IMR-90 (cell line): ENCODE data around the gene SLC37A1. TPM values are rescaled to one million over a fixed set of nuclear protein-coding genes. Genes with fewer than 3 reads are reported as not detected.

ENCODE experiments used
- ATAC-seq: fragments of 200-7000 bp; cut with Tn5 transposase; 2 replicates; pipeline ENCODE4 v1.9.1; 2020; ENCODE audit warnings: low read depth, mild to moderate bottlenecking, moderate library complexity
- BruUV-seq: library from RNA; stranded (reverse); fragments of 400-500 nt; replicated peaks from 2 replicates; lab custom pipeline; 2021; lab: Mats Ljungman, UMichigan
- CTCF ChIA-PET: fragments of 300-600 bp; formaldehyde crosslinking; extraction: SDS; loops from one replicate; lab custom pipeline; 2021; ENCODE audit warnings: antibody characterized with exemption; lab: Yijun Ruan, JAX
- POLR2A ChIA-PET: fragments of 300-600 bp; sonication (Branson Sonifier 250); formaldehyde crosslinking; loops from one replicate; lab custom pipeline; 2022; ENCODE audit warnings: antibody characterized with exemption; ENCODE audit not compliant: unreplicated experiment; lab: Charles Lee
- DNase-seq: peaks from one replicate; pipeline ENCODE4 v3.0.0; 2013
- H2AFZ ChIP-seq: replicated peaks from 2 replicates; pipeline ENCODE3; 2013; ENCODE audit warnings: low read length, mild to moderate bottlenecking; ENCODE audit not compliant: poor library complexity
- H2AK5ac ChIP-seq: 2 replicates; pipeline ENCODE4 v1.6.1; 2013; ENCODE audit warnings: low read depth, low read length, inconsistent platforms
- H2AK9ac ChIP-seq: replicated peaks from 2 replicates; pipeline ENCODE3; 2013; ENCODE audit warnings: mild to moderate bottlenecking, low read depth, low read length, moderate library complexity; ENCODE audit not compliant: poor library complexity
- H2BK120ac ChIP-seq: 2 replicates; pipeline ENCODE4 v1.6.1; 2013; ENCODE audit warnings: low read depth, low read length, inconsistent platforms
- H2BK15ac ChIP-seq: 3 replicates; pipeline ENCODE4 v1.6.1; 2013; ENCODE audit warnings: low read depth, low read length, inconsistent platforms
- H2BK20ac ChIP-seq: 2 replicates; pipeline ENCODE4 v1.6.1; 2013; ENCODE audit warnings: low read depth, mild to moderate bottlenecking, inconsistent platforms, low read length, moderate library complexity
- H2BK5ac ChIP-seq: 2 replicates; pipeline ENCODE4 v1.6.1; 2013; ENCODE audit warnings: mild to moderate bottlenecking, low read depth, low read length, inconsistent platforms; ENCODE audit not compliant: poor library complexity, severe bottlenecking
- H3K14ac ChIP-seq: replicated peaks from 2 replicates; pipeline ENCODE4 v1.6.1; 2013; ENCODE audit warnings: low read depth, low read length, inconsistent platforms
- H3K18ac ChIP-seq: 2 replicates; pipeline ENCODE4 v1.6.1; 2013; ENCODE audit warnings: low read depth, low read length, control low read depth
- H3K23ac ChIP-seq: 2 replicates; pipeline ENCODE4 v1.6.1; 2013; ENCODE audit warnings: low read depth, low read length, inconsistent platforms
- H3K27ac ChIP-seq: 2 replicates; pipeline ENCODE4 v1.5.1; 2013; ENCODE audit warnings: mild to moderate bottlenecking, control low read depth, low read length; ENCODE audit not compliant: insufficient read depth
- H3K27me3 ChIP-seq: 2 replicates; pipeline ENCODE4 v1.6.1; 2013; ENCODE audit warnings: low read length; ENCODE audit not compliant: control insufficient read depth, insufficient read depth
- H3K36me3 ChIP-seq: 2 replicates; pipeline ENCODE4 v1.6.1; 2013; ENCODE audit warnings: low read length, mixed read lengths; ENCODE audit not compliant: control insufficient read depth, insufficient read depth
- H3K4ac ChIP-seq: 2 replicates; pipeline ENCODE4 v1.6.1; 2013; ENCODE audit warnings: low read depth, low read length, inconsistent platforms
- H3K4me1 ChIP-seq: 2 replicates; pipeline ENCODE4 v1.6.1; 2013; ENCODE audit warnings: low read length, mixed read lengths; ENCODE audit not compliant: control insufficient read depth, insufficient read depth
- H3K4me2 ChIP-seq: 2 replicates; pipeline ENCODE4 v1.6.1; 2013; ENCODE audit warnings: low read depth, mild to moderate bottlenecking, control low read depth, low read length, moderate library complexity
- H3K4me3 ChIP-seq: 2 replicates; pipeline ENCODE4 v1.5.1; 2013; ENCODE audit warnings: low read depth, mild to moderate bottlenecking, control low read depth, low read length, moderate library complexity; ENCODE audit not compliant: insufficient read depth
- H3K56ac ChIP-seq: 2 replicates; pipeline ENCODE4 v1.6.1; 2013; ENCODE audit warnings: low read length, inconsistent platforms; ENCODE audit not compliant: insufficient read depth; ENCODE audit errors: extremely low read depth
- H3K79me1 ChIP-seq, 2 experiments: 2 replicates each; pipeline ENCODE4 v1.6.1; 2013; ENCODE audit warnings: low read length in 2 of 2, inconsistent platforms in 1 of 2, low read depth in 1 of 2
- H3K9ac ChIP-seq: 2 replicates; pipeline ENCODE4 v1.6.1; 2013; ENCODE audit warnings: low read depth, low read length, control low read depth
- H3K9me1 ChIP-seq: 2 replicates; pipeline ENCODE4 v1.6.1; 2013; ENCODE audit warnings: low read length, inconsistent platforms; ENCODE audit not compliant: insufficient read depth
- H3K9me3 ChIP-seq: 2 replicates; pipeline ENCODE4 v1.6.1; 2013; ENCODE audit warnings: low read length; ENCODE audit not compliant: control insufficient read depth, insufficient read depth
- H4K20me1 ChIP-seq: 2 replicates; pipeline ENCODE4 v1.6.1; 2013; ENCODE audit warnings: low read length, inconsistent platforms; ENCODE audit not compliant: insufficient read depth
- H4K5ac ChIP-seq: 2 replicates; pipeline ENCODE4 v1.6.1; 2013; ENCODE audit warnings: mild to moderate bottlenecking, low read depth, low read length, control low read depth
- H4K8ac ChIP-seq, 2 experiments: 2 replicates each; pipeline ENCODE4 v1.6.1; 2013; ENCODE audit warnings: low read depth in 2 of 2, low read length in 2 of 2, control low read depth in 1 of 2, inconsistent platforms in 1 of 2
- H4K91ac ChIP-seq: 2 replicates; pipeline ENCODE4 v1.6.1; 2013; ENCODE audit warnings: low read depth, low read length, inconsistent platforms; ENCODE audit not compliant: insufficient read depth
- BHLHE40 ChIP-seq: fragments of 150-350 bp; IDR thresholded peaks from 2 replicates; pipeline ENCODE4 v1.6.1; 2016; ENCODE audit warnings: mild to moderate bottlenecking, low read depth, low read length
- CEBPB ChIP-seq: IDR thresholded peaks from 2 replicates; pipeline ENCODE4 v1.6.1; 2012; ENCODE audit warnings: low read depth, low read length, improper control_type of control experiment
- CHD1 ChIP-seq: IDR thresholded peaks from 2 replicates; pipeline ENCODE4 v1.6.1; 2012; ENCODE audit warnings: low read depth, low read length, improper control_type of control experiment
- CTCF ChIP-seq: conservative IDR thresholded peaks from 2 replicates; pipeline ENCODE4 v1.5.1; 2012; ENCODE audit warnings: mild to moderate bottlenecking, low read depth, low read length, improper control_type of control experiment
- ELK1 ChIP-seq: fragments of 150-350 bp; IDR thresholded peaks from 2 replicates; pipeline ENCODE4 v1.6.1; 2016; ENCODE audit warnings: low read depth, mild to moderate bottlenecking, low read length, moderate library complexity, borderline replicate concordance
- FOS ChIP-seq: fragments of 150-350 bp; IDR thresholded peaks from 2 replicates; pipeline ENCODE4 v1.6.1; 2016; ENCODE audit warnings: low read depth, low read length
- MAFK ChIP-seq: IDR thresholded peaks from 2 replicates; pipeline ENCODE4 v1.6.1; 2012; ENCODE audit warnings: low read depth, low read length, improper control_type of control experiment
- MAZ ChIP-seq: IDR thresholded peaks from 2 replicates; pipeline ENCODE4 v1.6.1; 2012; ENCODE audit warnings: low read depth, mild to moderate bottlenecking, low read length, improper control_type of control experiment, moderate library complexity, borderline replicate concordance
- MXI1 ChIP-seq: IDR thresholded peaks from 2 replicates; pipeline ENCODE4 v1.6.1; 2012; ENCODE audit warnings: low read depth, mild to moderate bottlenecking, low read length, moderate library complexity, borderline replicate concordance
- NFE2L2 ChIP-seq: fragments of 150-350 bp; IDR thresholded peaks from 2 replicates; pipeline ENCODE4 v1.6.1; 2016; ENCODE audit warnings: low read depth, mild to moderate bottlenecking, low read length
- POLR2A ChIP-seq: IDR thresholded peaks from 2 replicates; pipeline ENCODE4 v1.6.1; 2012; ENCODE audit warnings: mild to moderate bottlenecking, low read depth, low read length
- RAD21 ChIP-seq: IDR thresholded peaks from 2 replicates; pipeline ENCODE4 v1.6.1; 2012; ENCODE audit warnings: low read length, improper control_type of control experiment
- RCOR1 ChIP-seq: IDR thresholded peaks from 2 replicates; pipeline ENCODE4 v1.6.1; 2012; ENCODE audit warnings: mild to moderate bottlenecking, low read length, improper control_type of control experiment; ENCODE audit not compliant: insufficient replicate concordance
- RFX5 ChIP-seq: IDR thresholded peaks from 2 replicates; pipeline ENCODE4 v1.8.0; 2012; ENCODE audit warnings: low read depth, mild to moderate bottlenecking, low read length, moderate library complexity
- SMC3 ChIP-seq: fragments of 150-350 bp; IDR thresholded peaks from 2 replicates; pipeline ENCODE4 v1.6.1; 2016; ENCODE audit warnings: low read depth, mild to moderate bottlenecking, antibody characterized with exemption, low read length, moderate library complexity
- USF2 ChIP-seq: fragments of 150-350 bp; IDR thresholded peaks from 2 replicates; pipeline ENCODE4 v1.6.1; 2017; ENCODE audit warnings: mild to moderate bottlenecking, antibody characterized with exemption, low read length, low read depth
- WGBS, 2 experiments: methylation state at CpG; one replicate each; pipeline versions ENCODE4 v1.1.5 to v1.1.7; 2013; ENCODE audit warnings: missing lambda C conversion rate in 2 of 2; ENCODE audit not compliant: insufficient read length in 1 of 2; ENCODE audit errors: extremely low coverage in 2 of 2; 5-methylcytosine and 5-hydroxymethylcytosine counted together
- dilution Hi-C: fragments of 300-500 bp; cut with HindIII; formaldehyde crosslinking; loops from one replicate; pipeline ENCODE4 v1.14.3; 2018; ENCODE audit warnings: low sequenced_read_pairs; ENCODE audit not compliant: unreplicated experiment
- in situ Hi-C: fragments of 300-500 bp; cut with MboI; formaldehyde crosslinking; loops from 3 replicates; pipeline ENCODE4 v1.14.3; 2019; ENCODE audit warnings: low sequenced_read_pairs, inconsistent platforms, mixed read lengths
- intact Hi-C: fragments of 100-400 bp; cut with micrococcal nuclease; formaldehyde crosslinking; loops from 2 replicates; pipeline ENCODE4 v1.10.0; 2022
- polyA plus RNA-seq, 3 experiments: library from polyadenylated mRNA; depleted of rRNA; stranded (reverse); fragments of >200 nt; gene quantifications; 2 replicates each; pipeline ENCODE4 v1.2.3, GENCODE V29; 2012; ENCODE audit warnings: low replicate concordance in 1 of 3
- total RNA-seq: library from RNA; depleted of rRNA; stranded (reverse); fragments of >200 nt; gene quantifications from 2 replicates; pipeline ENCODE4 v1.2.3, GENCODE V29; 2012

SLC37A1 gene
- total and polyA plus RNA-seq, 2 of the 4 experiments (the other 2 are of a cell fraction) = 0.36 to 0.48 TPM

- CTCF ChIA-PET = no interaction called here
- no peak overlapping the region for H3K27ac ChIP-seq
Observed at GRCh38 chr21:42624095-42624790, 110.6 kb downstream of the SLC37A1 start.

More at GRCh38 chr21:42624095-42624790, 110.6 kb downstream of the SLC37A1 start:
- POLR2A ChIA-PET = no interaction called here
- Histone ChIP-seq H3K4me1 (no peaks in the 10 kb centered on the region), H3K79me1 (no peaks in the 10 kb centered on the region), H3K36me3 (no peaks in the 10 kb centered on the region), H3K9me1 (no peaks in the 10 kb centered on the region), H3K4me3 (no peak overlapping the region), H2BK20ac (no peak overlapping the region), H2AK5ac (no peak overlapping the region), H2BK120ac (no peak overlapping the region), H4K91ac (no peak overlapping the region), H3K14ac (no peak overlapping the region), H3K56ac (no peak overlapping the region), H2BK5ac (no peak overlapping the region), H2BK15ac (no peak overlapping the region), H3K23ac (no peak overlapping the region), H2AK9ac (no peak overlapping the region), H3K4me2 (no peak overlapping the region), H3K27me3 (peaks cover 46% of the 10 kb centered on the region), H4K8ac (no peak overlapping the region), H4K20me1 (no peaks in the 10 kb centered on the region), H3K4ac (no peak overlapping the region), H2AFZ (no peak overlapping the region), H3K9ac (no peak overlapping the region), H3K9me3 (no peaks in the 10 kb centered on the region), H4K5ac (no peak overlapping the region), H3K18ac (no peak overlapping the region)
- 24% methylated on average over 10 of the region's 13 CpGs; no CpG with 5 or more reads in 1 of the 2 experiments for WGBS, 2 experiments
- intact Hi-C loops = no loop called here
- TF ChIP-seq RAD21 = no peak
- TF ChIP-seq ELK1 = no peak
- TF ChIP-seq POLR2A = no peak
- no peak for TF ChIP-seq MXI1
- no peak for TF ChIP-seq RCOR1
- TF ChIP-seq USF2 = no peak
- no peak for TF ChIP-seq CTCF
- no peak for TF ChIP-seq MAFK
- TF ChIP-seq MAZ = no peak
- no peak for TF ChIP-seq NFE2L2
- TF ChIP-seq CHD1 = no peak
- no peak for TF ChIP-seq RFX5
- no peak for TF ChIP-seq BHLHE40
- no peak for TF ChIP-seq CEBPB
- no peak for TF ChIP-seq SMC3
- TF ChIP-seq FOS = no peak
- ATAC-seq (no peak), DNase-seq (no peak)
- in situ Hi-C loops = no loop called here
- dilution Hi-C loops = no loop called here
- no TSS peak for BruUV-seq
